Epithelial cell of esophagus (primary cell): ENCODE measurements around the gene PERCC1.

Experiments used
- DNase-seq: peaks from one replicate; pipeline ENCODE4 v3.0.0; 2010; ENCODE audit warnings: low read depth
- H3K4me3 ChIP-seq: 2 replicates; pipeline ENCODE4 v1.5.1; 2011; ENCODE audit warnings: mild to moderate bottlenecking, low read length, control low read depth
- CTCF ChIP-seq: IDR thresholded peaks from 2 replicates; pipeline ENCODE4 v1.5.1; 2011; ENCODE audit warnings: low read depth, mild to moderate bottlenecking, low read length, control low read depth, inconsistent platforms; ENCODE audit not compliant: insufficient read depth; ENCODE audit errors: missing control alignments

PERCC1 gene

DNA sequence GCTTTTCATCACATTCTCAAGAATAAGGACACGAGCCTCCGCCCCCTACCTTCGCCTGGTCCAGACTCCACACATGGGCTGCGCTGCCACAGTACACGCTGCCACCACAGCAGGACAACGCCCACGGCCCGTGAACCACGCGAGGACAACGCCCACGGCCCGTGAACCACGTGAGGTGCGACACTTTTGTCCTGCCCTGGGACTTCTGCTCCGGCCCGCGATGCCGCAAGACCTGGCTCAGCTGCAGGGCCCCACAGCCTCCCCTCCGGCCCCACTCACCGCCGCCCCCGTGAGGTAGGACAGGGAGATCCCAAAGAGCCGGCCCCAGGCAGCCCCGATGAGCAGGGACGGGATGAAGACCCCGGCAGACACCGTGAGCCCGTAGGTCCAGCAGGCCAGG is 19.3 kb downstream of the PERCC1 start:
- DNase-seq, result no peak
- H3K4me3 ChIP-seq, result no peak overlapping the region
- no peak for TF ChIP-seq CTCF

GRCh38 chr16:1450841-1451240 is 20.0 kb downstream of the PERCC1 start:
- no peak for TF ChIP-seq CTCF
- H3K4me3 ChIP-seq, result no peak overlapping the region
- DNase-seq, result no peak

DNA sequence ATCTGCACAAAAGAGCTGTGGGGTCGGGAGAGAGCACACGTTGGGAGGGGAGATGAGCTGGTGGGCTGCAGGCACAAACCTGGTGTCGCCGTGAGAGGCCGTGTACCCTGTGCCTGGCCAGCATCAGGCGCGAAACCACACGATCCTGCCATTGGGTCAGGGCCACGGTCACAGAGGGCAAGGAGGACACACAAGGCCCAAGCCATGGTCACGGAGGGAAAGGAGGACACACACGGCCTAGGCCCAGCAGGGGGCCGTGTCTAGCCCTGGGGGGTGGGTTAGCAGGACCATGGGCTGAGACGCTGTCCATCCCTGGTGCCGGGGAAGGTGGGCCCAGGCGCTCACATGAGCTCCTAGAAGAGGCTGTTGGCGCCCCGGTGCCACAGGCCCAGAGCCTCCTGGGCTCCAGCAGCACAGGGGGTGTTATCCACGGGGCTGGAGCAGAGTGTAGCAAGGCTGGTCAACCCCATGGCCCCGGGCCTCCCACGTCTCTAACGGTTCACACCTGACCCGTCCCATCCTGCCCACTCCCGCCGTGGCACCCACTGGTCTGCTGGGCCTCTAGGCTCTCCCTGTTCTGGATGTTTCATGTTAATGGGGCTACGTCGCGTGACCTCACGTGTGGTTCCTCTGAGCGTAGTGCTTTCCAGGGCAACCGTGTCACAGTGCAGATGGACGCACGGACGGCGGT is 21.0 kb downstream of the PERCC1 start:
- no peak for TF ChIP-seq CTCF
- DNase-seq, result no peak
- H3K4me3 ChIP-seq, result no peak overlapping the region

- H3K4me3 ChIP-seq, result no peak overlapping the region
- no peak for DNase-seq
- no peak for TF ChIP-seq CTCF
These were observed 21.7 kb downstream of the PERCC1 start for GRCh38 chr16:1452530-1452929.

- DNase-seq, result no peak
- no peak for TF ChIP-seq CTCF
- no peak overlapping the region for H3K4me3 ChIP-seq
These were observed 22.4 kb downstream of the PERCC1 start for GRCh38 chr16:1453316-1453715.

DNA sequence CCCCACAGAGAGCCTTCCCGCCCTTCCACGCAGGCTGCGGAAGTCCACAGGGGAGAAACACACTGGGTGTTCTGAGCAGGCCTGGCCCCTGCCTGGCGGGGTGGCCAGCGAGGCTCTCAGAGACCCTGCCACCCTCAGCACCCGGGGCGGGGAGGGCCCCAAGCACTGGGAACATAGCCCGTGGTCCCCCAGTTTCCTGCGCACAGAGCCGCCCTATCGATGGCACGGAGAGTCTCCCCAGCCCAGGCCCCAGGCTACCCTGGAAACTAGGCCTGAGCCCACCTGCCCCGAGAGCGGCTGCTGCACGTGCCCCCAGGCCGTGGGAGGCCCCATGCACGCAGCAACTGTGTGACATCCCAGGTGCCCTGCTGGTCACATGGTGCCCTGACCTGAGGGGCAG is 23.7 kb downstream of the PERCC1 start:
- H3K4me3 ChIP-seq, result no peak overlapping the region
- no peak for TF ChIP-seq CTCF
- DNase-seq, result no peak
